GM12891 (cell line): ENCODE data around the gene SLC29A1.

ENCODE experiments used
- PAX5 ChIP-seq: IDR thresholded peaks from 2 replicates; pipeline ENCODE4 v1.6.1; 2011; ENCODE audit warnings: low read length, moderate library complexity, mild to moderate bottlenecking; ENCODE audit not compliant: insufficient read depth, severe bottlenecking
- POLR2A ChIP-seq: IDR thresholded peaks from 2 replicates; pipeline ENCODE4 v1.6.1; 2011; ENCODE audit warnings: low read depth, low read length, control low read depth
- POLR2AphosphoS5 ChIP-seq: IDR thresholded peaks from 2 replicates; pipeline ENCODE4 v1.6.1; 2011; ENCODE audit warnings: low read depth, low read length, control low read depth
- POU2F2 ChIP-seq: IDR thresholded peaks from 2 replicates; pipeline ENCODE4 v1.6.1; 2011; ENCODE audit warnings: low read depth, mild to moderate bottlenecking, control low read depth, low read length, moderate library complexity
- SPI1 ChIP-seq: IDR thresholded peaks from 2 replicates; pipeline ENCODE4 v1.6.1; 2011; ENCODE audit warnings: low read depth, low read length, control low read depth
- TAF1 ChIP-seq: IDR thresholded peaks from 2 replicates; pipeline ENCODE4 v1.6.1; 2011; ENCODE audit warnings: low read depth, low read length, control low read depth

DNA sequence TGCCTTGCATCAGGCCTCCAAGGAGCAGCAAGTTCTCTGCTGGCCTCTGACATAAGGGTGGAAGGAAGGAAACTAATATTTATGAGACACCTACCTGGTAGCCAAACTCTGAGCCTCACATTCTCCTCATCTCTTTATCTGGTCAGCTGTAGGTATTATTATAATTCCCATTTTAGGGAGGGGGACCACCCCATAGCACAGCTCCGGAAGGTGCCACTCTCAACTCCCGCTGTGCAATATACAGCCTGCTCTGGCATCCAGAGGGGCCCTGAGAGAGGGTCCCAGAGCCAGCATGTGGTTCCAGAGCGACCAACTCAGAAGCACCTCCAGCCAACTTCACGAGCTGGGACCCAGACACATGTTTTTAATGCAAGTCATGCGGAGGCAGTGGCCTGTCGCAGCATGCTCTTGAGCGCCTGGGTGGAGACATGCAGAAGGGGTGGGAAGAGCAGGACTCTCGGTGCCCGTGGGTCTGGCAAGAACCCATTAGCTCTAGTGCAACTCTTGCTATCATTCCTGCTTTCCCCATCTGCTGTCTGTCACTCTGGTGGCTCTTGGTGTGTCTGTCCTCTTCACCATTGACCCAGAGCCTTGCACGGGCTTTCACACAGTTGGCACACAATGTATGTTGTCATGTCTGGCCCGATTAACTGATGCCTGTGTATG, 21.6 kb upstream of the SLC29A1 start:
- no peak for TF ChIP-seq POLR2A
- no peak for TF ChIP-seq POLR2AphosphoS5
- TF ChIP-seq PAX5, result no peak
- no peak for TF ChIP-seq SPI1
- TF ChIP-seq TAF1, result no peak
- TF ChIP-seq POU2F2, result no peak
